GM13976 (cell line): Measurements from ENCODE around the gene MAD1L1.

ENCODE experiments used
- DNase-seq: peaks from one replicate; pipeline ENCODE4 v3.0.0; 2012; ENCODE audit warnings: low spot score
- CTCF ChIP-seq: IDR thresholded peaks from 2 replicates; pipeline ENCODE4 v1.5.1; 2012; ENCODE audit warnings: borderline replicate concordance, mild to moderate bottlenecking; ENCODE audit not compliant: insufficient read depth; ENCODE audit errors: extremely low read depth, missing control alignments, control extremely low read depth
- in situ Hi-C: fragments of 300-500 bp; cut with MboI; formaldehyde crosslinking; loops from one replicate; pipeline ENCODE4 v1.12.0; 2022; ENCODE audit warnings: low sequenced_read_pairs, mixed read lengths, inconsistent platforms; ENCODE audit not compliant: unreplicated experiment

MAD1L1 gene

GRCh38 chr7:2255145-2256139 lies 22.7 kb upstream of the MAD1L1 start:
- no peak for TF ChIP-seq CTCF
- in situ Hi-C loops, result no loop called here
- no peak for DNase-seq

GRCh38 chr7:2254429-2255144 lies 21.8 kb upstream of the MAD1L1 start:
- in situ Hi-C loops, result no loop called here
- DNase-seq, result no peak
- no peak for TF ChIP-seq CTCF

- no peak for TF ChIP-seq CTCF
- DNase-seq, result no peak
- in situ Hi-C loops, result no loop called here
Observed at GRCh38 chr7:2253525-2254244, 20.9 kb upstream of the MAD1L1 start.

GRCh38 chr7:2253021-2253420 lies 20.3 kb upstream of the MAD1L1 start:
- in situ Hi-C loops, result no loop called here
- no peak for DNase-seq
- TF ChIP-seq CTCF, result no peak

GRCh38 chr7:2251841-2252771 lies 19.4 kb upstream of the MAD1L1 start:
- DNase-seq, result no peak
- in situ Hi-C loops, result no loop called here
- no peak for TF ChIP-seq CTCF
